Activated B cell treated with CpG ODN at 0.5 μM for 24 hours (primary cell): ENCODE data around the gene ARHGEF17. TPM values are rescaled to one million over a fixed set of nuclear protein-coding genes. Genes with fewer than 3 reads are reported as not detected.

ENCODE experiments used
- ATAC-seq: fragments of 200-7000 bp; cut with Tn5 transposase; one replicate; pipeline ENCODE4 v1.10.0; 2021; ENCODE audit warnings: low read depth, mild to moderate bottlenecking, moderate library complexity
- CTCF ChIA-PET: fragments of 350-600 bp; sonication (Branson Sonifier 250); formaldehyde crosslinking; loops from one replicate; lab custom pipeline; 2021; ENCODE audit warnings: antibody characterized with exemption; lab: Charles Lee
- POLR2A ChIA-PET: fragments of 350-600 bp; sonication (Branson Sonifier 250); formaldehyde crosslinking; loops from one replicate; lab custom pipeline; 2021; ENCODE audit warnings: antibody characterized with exemption; lab: Charles Lee
- DNase-seq: peaks from one replicate; pipeline ENCODE4 v3.0.0; 2022
- H3K27ac Mint-ChIP-seq: one replicate; pipeline ENCODE4 v1.8.0; 2020; ENCODE audit warnings: mixed read lengths
- H3K27me3 Mint-ChIP-seq: one replicate; pipeline ENCODE4 v1.8.0; 2021; ENCODE audit warnings: mixed read lengths
- H3K36me3 Mint-ChIP-seq: one replicate; pipeline ENCODE4 v1.8.0; 2021; ENCODE audit warnings: low read depth, mixed read lengths
- H3K4me1 Mint-ChIP-seq: one replicate; pipeline ENCODE4 v1.8.0; 2021; ENCODE audit warnings: mixed read lengths
- H3K4me3 Mint-ChIP-seq: one replicate; pipeline ENCODE4 v1.8.0; 2020; ENCODE audit warnings: mild to moderate bottlenecking, mixed read lengths
- H3K9me3 Mint-ChIP-seq: one replicate; pipeline ENCODE4 v1.8.0; 2020; ENCODE audit warnings: mixed read lengths
- intact Hi-C: fragments of 100-400 bp; cut with micrococcal nuclease; formaldehyde crosslinking; loops from one replicate; pipeline ENCODE4 v1.15.1; 2024
- total RNA-seq: library from RNA; stranded (reverse); gene quantifications from 2 replicates; pipeline ENCODE4 v1.2.3, GENCODE V29; 2022
- TF ChIP-seq, protein P1 (sequence below): fragments of 200-600 bp; IDR thresholded peaks from one replicate; pipeline ENCODE4 v1.8.0; 2022; ENCODE audit warnings: antibody characterized with exemption, mild to moderate bottlenecking

Gene ARHGEF17
- total RNA-seq, 1 donor from 2014 or later: 0.02 TPM

- H3K4me1 Mint-ChIP-seq: no peaks in the 10 kb centered on the region
- intact Hi-C loops: no loop called here
- H3K9me3 Mint-ChIP-seq: no peaks in the 10 kb centered on the region
- H3K27ac Mint-ChIP-seq: no peak overlapping the region
- H3K36me3 Mint-ChIP-seq: no peaks in the 10 kb centered on the region
- H3K27me3 Mint-ChIP-seq: no peaks in the 10 kb centered on the region
- no peak for ATAC-seq
- TF ChIP-seq, protein P1, sequence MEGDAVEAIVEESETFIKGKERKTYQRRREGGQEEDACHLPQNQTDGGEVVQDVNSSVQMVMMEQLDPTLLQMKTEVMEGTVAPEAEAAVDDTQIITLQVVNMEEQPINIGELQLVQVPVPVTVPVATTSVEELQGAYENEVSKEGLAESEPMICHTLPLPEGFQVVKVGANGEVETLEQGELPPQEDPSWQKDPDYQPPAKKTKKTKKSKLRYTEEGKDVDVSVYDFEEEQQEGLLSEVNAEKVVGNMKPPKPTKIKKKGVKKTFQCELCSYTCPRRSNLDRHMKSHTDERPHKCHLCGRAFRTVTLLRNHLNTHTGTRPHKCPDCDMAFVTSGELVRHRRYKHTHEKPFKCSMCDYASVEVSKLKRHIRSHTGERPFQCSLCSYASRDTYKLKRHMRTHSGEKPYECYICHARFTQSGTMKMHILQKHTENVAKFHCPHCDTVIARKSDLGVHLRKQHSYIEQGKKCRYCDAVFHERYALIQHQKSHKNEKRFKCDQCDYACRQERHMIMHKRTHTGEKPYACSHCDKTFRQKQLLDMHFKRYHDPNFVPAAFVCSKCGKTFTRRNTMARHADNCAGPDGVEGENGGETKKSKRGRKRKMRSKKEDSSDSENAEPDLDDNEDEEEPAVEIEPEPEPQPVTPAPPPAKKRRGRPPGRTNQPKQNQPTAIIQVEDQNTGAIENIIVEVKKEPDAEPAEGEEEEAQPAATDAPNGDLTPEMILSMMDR: no peak
- no peak for DNase-seq
- CTCF ChIA-PET: interaction anchor here (1.0 to 5.5 kb wide), 3 partner anchors 18 to 44 kb away, joined by 3 to 63 read pairs (median 5); partner anchors contain the start of gene ARHGEF17
- H3K4me3 Mint-ChIP-seq: no peak overlapping the region
- POLR2A ChIA-PET: interaction anchor here (0.6 kb wide), 1 partner anchor 34 kb away, joined by 7 read pairs; no protein-coding TSS in a partner anchor
Observed at GRCh38 chr11:73333173-73333572, 25.1 kb downstream of the ARHGEF17 start.

DNA sequence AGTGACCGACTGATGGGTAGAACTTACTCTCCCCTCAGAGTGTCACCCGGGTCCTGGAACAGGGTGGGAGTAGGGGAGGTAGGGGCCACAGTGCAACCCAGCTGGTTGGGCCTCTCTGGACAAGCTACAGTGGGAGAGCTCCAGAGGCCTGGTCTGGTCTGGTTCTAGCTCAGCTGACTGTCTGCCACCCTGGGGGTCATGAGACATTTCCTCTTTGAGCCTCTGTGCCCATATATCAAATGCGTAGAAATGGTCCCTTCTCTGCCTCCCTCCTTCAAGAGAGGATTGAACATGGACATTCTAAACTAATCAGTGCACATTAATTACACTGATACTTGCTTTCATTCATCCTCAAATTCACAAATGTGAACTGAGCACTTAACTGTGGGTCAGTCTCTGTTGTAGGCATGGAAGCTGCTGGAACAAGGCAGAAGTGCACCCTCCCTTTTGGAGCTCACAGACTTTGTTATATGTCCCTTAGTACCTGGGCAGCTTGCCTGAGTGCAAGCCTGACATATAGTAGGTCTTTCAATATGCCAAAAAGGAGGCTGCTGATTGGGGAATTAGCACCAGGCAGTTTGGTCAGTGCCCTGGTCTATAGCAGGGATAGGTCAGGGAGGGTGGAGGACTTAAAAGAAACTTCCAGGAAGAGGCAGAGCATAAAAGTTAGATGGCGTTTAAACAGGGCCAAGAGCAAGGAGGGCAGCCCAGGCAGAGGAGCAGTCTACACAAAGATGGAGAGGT lies 25.7 kb downstream of the ARHGEF17 start:
- no peak for DNase-seq
- no peaks in the 10 kb centered on the region for H3K9me3 Mint-ChIP-seq
- TF ChIP-seq, protein P1: no peak
- ChIA-PET POLR2A (interaction anchor here (0.6 kb wide), 1 partner anchor 35 kb away, joined by 7 read pairs; no protein-coding TSS in a partner anchor), CTCF (interaction anchor here (1.0 to 5.5 kb wide), 3 partner anchors 17 to 44 kb away, joined by 3 to 63 read pairs (median 5); partner anchors contain the start of gene ARHGEF17)
- no peak for ATAC-seq
- no peaks in the 10 kb centered on the region for H3K27me3 Mint-ChIP-seq
- H3K36me3 Mint-ChIP-seq: no peaks in the 10 kb centered on the region
- H3K4me1 Mint-ChIP-seq: no peaks in the 10 kb centered on the region
- H3K4me3 Mint-ChIP-seq: no peak overlapping the region
- H3K27ac Mint-ChIP-seq: no peak overlapping the region
- intact Hi-C loops: no loop called here

- CTCF ChIA-PET: interaction anchor here (0.6 to 5.5 kb wide), 15 partner anchors 11 to 436 kb away, joined by 3 to 63 read pairs (median 4); partner anchors contain the start of gene ARHGEF17
- Mint-ChIP-seq H3K9me3 (no peaks in the 10 kb centered on the region), H3K27ac (no peak overlapping the region), H3K4me1 (no peaks in the 10 kb centered on the region), H3K4me3 (no peak overlapping the region), H3K36me3 (no peaks in the 10 kb centered on the region), H3K27me3 (no peaks in the 10 kb centered on the region)
- intact Hi-C loops: loop anchor here (1.0 to 5.0 kb wide), 4 partner anchors 27 to 862 kb away; no protein-coding TSS in a partner anchor
- TF ChIP-seq, protein P1: no peak
- ATAC-seq (no peak), DNase-seq (no peak)
- POLR2A ChIA-PET: interaction anchor here (0.6 to 1.3 kb wide), 3 partner anchors 26 to 412 kb away, joined by 5 to 6 read pairs (median 5); no protein-coding TSS in a partner anchor
Observed at GRCh38 chr11:73334384-73335203, 26.5 kb downstream of the ARHGEF17 start.

- ChIA-PET POLR2A (interaction anchor here (0.6 to 1.4 kb wide), 6 partner anchors 27 to 413 kb away, joined by 3 to 7 read pairs (median 5); partner anchors contain the start of gene ARHGEF17), CTCF (interaction anchor here (0.6 to 5.5 kb wide), 23 partner anchors 12 to 437 kb away, joined by 3 to 63 read pairs (median 4); partner anchors contain the start of gene ARHGEF17)
- H3K27ac Mint-ChIP-seq: no peak overlapping the region
- no peak overlapping the region for H3K4me3 Mint-ChIP-seq
- no peaks in the 10 kb centered on the region for H3K9me3 Mint-ChIP-seq
- intact Hi-C loops: loop anchor here (1.0 to 5.0 kb wide), 4 partner anchors 28 to 863 kb away; no protein-coding TSS in a partner anchor
- TF ChIP-seq, protein P1: peak; percentile 85
- ATAC-seq (peak; percentile 89), DNase-seq (peak; percentile 78)
- no peaks in the 10 kb centered on the region for H3K36me3 Mint-ChIP-seq
- H3K27me3 Mint-ChIP-seq: no peaks in the 10 kb centered on the region
- H3K4me1 Mint-ChIP-seq: no peaks in the 10 kb centered on the region
Observed at GRCh38 chr11:73335204-73335923, 27.3 kb downstream of the ARHGEF17 start.
